GF-D8 (cell line): ENCODE data around the gene REEP3.
"Not testable (repeated sequence)": the region's sequence is repeated elsewhere in the genome, so short reads cannot be mapped to it uniquely, and the experiment has no call there.

Source experiments
- DNase-seq: peaks from one replicate; lab custom pipeline; 2025; lab: John Stamatoyannopoulos, UW

Gene REEP3, protein sequence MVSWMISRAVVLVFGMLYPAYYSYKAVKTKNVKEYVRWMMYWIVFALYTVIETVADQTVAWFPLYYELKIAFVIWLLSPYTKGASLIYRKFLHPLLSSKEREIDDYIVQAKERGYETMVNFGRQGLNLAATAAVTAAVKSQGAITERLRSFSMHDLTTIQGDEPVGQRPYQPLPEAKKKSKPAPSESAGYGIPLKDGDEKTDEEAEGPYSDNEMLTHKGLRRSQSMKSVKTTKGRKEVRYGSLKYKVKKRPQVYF

DNA sequence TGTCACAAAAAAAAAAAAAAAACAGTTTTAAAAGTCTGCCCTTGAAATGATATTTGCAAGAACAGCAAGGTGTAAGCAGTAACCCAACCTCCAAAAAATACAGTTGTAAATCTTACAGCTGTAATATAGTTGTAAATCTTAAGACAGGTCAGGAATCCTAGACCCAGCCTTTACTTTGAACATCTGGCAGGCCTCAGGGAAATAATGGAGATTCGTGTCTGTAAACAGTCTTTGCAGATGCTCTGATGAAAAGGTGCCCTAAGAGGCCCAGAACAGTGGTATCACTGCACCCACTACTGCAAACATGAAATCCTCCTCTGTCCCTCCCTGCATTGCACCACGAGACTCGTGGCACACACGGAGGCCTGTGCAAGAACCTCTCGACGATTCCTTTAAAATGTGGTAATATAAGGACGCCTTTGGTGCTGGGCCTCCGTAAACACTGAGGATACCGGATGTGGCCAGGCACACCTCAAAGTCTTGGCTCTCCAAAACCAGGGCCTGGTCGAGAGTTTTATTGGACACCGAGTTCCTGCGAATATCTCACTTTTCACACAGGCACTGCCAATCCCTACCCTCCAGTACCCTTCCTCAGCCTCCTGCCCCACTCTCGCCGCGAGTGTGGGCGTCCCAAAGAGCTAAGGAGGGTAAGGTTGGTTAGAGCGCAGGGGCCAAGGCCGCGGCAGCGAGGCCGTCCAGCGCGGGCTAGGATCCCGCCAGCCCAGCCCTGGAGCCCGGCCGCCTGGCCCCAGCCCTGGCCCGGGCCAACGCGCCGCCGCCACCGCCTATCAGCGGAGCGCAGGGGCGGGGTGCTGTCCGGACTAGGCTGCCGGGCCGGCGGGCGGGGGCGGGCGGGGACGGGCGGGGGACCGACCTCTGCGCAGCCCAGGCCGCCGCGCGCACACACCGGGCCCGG is at the start of gene REEP3:
Gene REEP3 (plus strand): TSS at position 902 of the 916 bp plus-strand sequence. CDS start 145 bp downstream, outside the sequence.
- peak; percentile 65 for DNase-seq

DNA sequence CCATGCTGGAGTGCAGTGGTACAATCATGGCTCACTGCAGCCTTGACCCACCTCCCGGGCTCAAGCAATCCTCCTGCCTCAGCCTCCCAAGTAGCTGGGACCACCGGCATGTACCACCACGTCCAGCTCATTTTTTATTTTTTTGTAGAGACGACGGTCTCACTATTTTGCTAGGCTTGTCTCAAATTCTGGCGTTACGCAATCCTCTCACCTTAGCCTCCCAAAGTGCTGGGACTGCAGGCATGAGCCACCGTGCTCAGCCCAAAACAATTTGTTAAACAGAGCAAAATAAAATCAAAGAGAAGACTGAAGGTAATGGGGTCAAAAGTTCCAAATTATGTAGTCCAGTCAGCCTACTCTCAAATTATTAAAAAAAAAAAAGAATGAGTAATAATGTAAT is 46.7 kb upstream of the REEP3 start:
- no peak for DNase-seq

DNA sequence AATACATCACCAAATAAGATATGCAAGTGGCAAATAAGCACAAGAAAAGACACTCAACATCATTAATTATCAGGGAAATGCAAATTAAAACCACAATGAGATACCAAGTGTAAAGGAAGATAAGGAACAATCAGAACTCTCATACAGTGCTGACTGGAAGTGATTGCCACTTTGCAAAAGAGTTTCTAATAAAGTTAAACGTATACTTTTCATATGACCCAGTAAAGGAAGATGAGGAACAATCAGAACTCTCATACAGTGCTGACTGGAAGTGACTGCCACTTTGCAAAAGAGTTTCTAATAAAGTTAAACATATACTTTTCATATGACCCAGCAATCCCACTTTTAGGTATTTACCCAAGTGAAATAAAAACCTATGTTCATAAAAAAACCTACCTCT is 43.3 kb upstream of the REEP3 start:
- no peak for DNase-seq

DNA sequence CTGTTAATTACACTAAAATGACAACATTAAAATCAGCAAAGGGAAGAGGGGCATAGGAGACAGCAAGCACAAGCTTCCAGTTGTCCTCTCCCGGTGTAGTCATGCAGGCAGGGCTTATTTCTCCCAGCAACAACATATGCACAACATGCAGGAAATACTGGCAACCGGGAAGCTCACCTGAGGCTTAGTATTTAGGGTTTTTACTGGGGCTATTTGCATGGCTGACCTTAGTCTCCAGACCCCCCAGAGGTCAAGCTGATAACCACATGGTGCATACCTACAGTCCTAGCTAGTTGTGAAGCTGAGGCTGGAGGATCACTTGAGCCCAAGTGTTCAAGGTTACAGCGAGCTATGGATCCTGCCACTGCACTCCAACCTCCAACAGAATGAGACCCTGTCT is 42.6 kb upstream of the REEP3 start:
- DNase-seq, result no peak

DNA sequence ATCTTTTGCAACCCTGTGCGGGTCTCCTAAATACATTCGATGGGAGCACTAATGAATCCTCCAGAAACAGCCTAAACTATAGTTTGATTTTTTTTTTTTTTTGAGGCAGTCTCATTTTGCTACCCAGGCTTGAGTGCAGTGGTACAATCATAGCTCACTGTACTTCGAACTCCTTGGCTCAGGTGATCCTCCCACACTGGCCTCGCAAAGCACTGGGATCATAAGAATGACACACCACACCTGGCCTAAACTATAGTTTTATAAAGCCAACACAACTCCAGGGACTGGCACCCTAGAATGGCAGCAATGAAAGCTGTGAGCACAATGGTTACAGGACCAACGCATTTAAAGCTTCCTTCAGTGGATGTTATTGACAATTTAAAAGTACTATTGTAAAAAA is 41.0 kb upstream of the REEP3 start:
- no peak for DNase-seq

DNA sequence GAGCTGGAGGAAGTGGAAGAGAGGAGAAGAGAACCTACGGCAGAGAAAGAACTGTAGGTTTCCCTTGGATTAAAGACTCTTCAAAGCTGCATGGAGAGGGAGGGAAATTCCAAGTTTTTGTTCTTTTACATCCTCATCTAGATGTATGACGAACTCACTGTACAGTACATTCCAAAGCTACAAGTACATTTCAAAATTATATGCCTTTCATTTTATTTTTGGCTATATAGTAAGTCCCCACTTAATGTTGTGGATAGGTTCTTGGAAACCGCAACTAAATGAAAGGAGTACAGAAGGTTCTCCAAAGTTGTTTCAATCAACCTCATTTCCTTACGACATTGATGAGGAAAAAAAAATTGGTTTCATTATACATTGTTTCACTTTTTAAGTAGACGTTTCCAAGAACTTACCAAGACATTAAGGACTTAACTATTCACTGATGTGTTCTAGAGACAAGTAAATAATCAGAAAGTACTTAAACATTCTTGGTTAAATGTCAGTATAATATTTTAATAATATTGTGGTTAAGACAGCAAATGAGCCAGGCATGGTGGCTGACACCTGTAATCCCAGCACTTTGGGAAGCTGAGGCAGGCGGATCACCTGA is 39.3 kb upstream of the REEP3 start:
- DNase-seq, result no peak

DNA sequence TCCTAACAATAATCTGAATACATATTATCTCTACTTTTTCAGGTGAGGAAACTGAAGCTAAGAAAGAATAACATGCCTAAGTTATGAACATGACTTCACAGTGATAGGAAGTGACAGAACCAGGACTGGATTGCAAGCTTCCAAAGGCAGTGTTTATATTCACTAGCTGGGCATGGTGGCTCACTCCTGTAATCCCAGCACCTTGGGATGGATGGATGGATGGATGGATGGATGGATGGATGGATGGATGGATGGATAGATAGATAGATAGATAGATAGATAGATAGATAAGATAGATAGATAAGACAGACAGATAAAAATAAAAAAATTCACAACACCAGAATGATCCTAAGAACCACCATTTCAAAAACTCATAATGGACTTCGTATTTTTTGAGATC is 37.2 kb upstream of the REEP3 start:
- DNase-seq, result no peak

DNA sequence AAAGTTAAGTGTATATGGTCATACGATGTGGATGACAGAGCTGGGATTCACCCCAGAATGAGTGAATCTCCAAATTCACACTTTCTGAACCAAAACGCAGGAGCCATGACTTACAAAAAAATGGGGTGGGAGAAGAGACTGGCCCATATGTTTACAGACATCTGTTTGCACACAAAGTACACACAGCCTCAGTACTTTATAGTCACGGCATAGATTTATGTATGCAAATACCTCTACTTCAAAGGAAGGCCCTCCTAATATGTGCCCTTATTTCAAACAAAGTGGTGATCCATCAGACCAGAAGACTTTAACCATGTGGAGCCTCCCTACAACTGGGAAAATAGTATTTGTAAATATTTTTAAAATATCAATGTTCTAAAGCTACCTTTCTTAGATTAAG is 33.2 kb upstream of the REEP3 start:
- no peak for DNase-seq

DNA sequence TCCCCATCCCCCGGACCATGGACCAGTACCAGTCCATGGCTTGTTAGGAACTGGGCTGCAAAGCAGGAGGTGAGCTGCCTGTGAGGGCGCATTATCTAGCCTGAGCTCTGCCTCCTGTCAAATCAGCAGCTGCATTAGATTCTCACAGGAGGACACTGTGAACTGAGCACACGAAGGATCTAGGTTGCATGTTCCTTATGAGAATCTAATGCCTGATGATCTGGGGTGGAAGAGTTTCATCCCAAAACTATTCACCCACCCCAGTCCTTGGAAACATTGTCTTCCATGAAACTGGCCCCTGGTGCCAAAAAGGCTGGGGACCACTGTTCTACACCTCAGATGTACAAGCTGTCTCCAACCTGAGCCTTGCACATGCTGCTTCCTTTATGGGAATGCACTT is 31.4 kb upstream of the REEP3 start:
- DNase-seq, result no peak

DNA sequence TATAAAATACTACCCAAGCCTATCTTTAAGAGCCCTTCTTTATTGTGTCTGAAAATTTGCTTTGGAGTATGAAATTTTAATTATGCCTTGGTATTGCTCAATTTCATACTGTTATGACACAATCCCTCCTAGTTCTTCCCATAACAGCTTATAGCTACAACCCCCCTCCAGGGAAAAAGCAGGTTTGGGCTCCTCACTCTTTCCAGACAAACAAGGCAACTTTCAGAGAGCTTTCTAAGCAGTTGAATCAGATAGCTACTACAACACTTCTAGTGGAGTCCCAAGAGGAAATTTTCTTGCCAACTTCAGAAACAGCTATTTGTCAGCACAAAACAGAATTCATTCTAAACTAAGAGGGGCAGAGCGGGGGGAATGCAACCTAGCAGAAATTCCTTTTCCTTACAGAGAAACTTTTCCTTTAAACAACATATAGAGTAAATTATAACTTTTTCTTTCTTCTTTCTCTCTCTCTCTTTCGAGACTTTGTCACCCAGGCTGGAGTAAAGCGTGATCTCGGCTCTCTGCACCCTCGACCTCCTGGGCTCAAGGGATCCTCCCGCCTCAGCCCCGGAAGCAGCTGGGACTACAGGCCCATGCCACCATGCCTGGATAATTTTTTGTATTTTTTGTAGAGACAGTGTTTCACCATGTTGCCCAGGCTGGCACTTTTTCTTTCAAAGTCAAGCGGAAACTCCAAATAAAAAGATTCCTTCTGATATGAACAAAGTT is 29.4 kb upstream of the REEP3 start:
- no peak for DNase-seq

DNA sequence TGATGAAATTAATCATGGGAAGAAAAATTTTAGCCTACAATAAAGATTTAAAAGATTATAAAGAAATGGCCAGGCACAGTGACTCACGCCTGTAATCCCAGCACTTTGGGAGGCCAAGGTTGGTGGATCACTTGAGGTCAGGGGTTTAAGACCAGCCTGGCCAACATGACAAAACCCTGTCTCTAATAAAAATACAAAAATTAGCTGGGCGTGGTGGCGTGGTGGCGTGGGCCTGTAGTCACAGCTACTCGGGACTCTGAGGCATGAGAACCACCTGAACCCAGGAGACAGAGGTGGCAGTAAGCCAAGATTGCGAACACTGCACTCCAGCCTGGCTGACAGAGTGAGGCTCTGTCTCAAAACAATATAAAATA is 28.9 kb upstream of the REEP3 start:
- DNase-seq, result not testable (repeated sequence)

DNA sequence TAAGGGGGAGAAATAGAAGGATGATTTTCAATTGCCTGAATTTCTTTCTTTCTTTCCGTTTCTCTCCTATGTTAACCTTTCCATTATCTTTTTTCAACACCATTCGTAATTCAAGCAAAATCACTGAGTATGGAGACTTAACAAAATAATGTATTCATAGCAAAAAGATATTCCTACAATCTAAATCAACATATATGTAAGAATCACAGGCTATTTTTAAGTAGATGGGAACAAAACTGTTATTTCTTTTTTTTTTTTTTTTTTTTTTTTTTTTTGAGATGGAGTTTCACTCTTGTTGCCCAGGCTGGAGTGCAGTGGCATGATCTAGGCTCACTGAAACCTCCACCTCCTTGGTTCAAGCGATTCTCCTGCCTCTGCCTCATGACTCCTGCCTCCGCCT is 28.2 kb upstream of the REEP3 start:
- no peak for DNase-seq

DNA sequence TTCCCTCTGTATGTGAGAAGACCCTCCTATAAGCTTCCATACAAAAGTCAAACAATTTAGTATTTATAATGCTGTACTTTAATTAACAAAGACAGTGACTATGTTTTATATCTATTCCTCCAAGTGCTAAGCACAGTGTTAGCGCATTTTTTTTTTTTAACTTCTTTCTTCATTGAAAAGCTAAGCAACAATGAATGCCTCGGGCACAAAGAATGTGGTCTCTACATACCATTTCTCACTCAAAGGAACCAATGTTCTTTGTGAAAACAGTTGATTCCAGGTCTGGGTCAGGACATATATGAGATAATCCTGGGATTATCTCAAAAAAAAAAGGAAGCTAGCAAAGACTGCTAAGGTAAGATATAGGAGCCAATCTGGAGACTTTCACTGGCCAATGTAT is 26.2 kb upstream of the REEP3 start:
- no peak for DNase-seq

DNA sequence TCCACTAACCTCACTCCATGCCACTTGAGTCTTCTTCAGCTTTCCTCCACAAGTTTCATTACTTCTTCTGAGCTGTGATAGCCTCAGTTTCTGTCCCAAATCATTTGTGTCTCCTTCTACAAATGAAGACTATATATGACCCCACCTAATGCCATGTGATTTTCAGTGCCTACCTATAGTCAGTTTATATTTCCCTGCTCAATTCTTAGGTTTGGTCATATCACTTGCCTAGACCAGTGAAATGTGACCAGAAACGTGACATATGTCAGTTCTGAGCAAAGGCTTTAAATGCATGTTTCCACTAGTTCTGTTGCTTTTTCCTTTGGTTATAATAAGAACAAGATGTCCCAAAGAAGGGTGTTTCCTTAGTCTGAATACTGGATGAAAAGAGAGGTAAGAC is 24.6 kb upstream of the REEP3 start:
- DNase-seq, result no peak

DNA sequence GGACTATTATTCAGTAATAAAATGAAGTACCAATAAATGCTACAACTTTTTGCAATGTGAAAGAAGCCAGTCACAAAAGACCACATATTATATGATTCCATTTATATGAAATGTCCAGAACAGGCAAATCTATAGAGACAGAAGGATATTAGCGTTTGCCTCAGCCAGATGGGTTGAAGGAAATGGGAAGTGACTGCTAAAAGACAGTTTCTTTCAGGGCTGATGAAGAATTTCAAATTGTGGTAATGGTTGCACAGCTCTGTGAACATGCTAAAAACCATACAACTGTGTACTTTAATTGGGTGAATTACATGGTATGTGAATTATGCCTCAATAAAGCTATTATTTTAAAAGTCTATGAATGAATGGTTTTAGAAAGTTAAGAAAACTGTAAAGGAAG is 23.9 kb upstream of the REEP3 start:
- no peak for DNase-seq

DNA sequence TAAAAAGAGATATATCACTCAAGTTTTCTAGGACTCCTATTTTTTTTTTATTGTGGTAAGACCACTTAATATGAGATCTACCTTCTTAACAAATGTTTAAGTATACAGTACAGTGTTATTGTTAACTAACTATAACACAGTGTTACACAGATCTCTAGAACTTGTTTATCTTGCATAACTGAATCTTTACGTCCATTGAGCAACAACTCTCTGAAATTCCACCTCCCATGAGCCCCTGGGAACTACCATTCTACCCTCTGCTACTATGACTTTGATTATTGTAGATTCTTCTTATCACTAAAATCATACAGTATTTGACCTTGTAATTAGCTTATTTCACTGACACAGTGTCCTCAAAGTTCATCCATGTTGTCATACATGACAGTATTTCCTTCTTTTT is 22.5 kb upstream of the REEP3 start:
- DNase-seq, result no peak

DNA sequence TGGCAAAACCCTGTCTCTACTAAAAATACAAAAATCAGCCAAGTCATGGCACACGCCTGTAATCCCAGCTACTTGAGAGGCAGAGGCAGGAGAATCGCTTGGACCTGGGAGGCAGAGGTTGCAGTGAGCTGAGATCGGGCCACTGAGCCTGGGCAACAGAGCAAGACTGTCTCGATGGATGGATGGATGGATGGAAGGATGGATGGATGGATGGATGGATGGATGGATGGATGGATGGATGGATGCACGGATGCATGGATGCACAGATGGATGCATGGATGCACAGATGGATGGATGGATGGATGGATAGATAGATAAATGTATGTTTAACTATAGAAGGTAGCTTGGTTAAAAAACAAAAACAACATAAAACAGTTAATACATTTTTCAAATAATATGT is 20.6 kb upstream of the REEP3 start:
- DNase-seq, result not testable (repeated sequence)

DNA sequence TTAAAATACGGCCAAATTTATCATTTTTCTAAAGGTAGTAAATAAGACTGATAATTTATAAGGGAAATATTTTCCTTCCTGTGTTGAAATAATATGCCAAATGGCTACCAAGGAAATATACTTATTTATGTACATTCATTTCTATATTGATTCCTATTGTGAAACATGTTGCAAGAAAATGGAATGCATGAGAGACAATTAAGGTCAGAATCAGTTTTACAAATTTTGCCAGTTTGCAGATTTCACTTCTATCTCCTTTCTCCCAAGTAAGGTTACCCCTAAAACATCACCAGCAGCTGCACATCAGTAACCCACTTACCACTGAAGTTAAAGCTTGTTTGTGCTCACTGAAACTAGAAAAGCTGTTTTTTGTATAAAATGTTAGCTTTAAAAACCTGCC is 19.2 kb upstream of the REEP3 start:
- DNase-seq, result no peak

DNA sequence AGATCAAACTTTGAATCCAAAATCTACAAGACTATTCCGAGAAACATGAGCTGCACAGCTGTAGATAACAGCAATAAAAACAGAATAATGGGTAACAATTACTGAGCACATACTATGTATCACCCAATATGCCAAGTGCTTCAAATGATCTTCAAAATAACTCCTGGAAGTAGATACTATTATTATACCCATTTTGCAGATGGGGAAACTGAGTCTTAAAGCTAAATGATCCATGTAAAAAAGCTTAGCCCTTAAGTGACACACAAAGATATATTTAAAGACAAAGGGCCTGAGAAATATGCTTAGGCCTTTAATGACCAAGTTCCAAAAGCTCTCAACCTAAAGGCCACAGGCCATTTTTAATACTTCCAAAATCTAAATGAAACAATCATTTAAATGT is 18.4 kb upstream of the REEP3 start:
- no peak for DNase-seq

DNA sequence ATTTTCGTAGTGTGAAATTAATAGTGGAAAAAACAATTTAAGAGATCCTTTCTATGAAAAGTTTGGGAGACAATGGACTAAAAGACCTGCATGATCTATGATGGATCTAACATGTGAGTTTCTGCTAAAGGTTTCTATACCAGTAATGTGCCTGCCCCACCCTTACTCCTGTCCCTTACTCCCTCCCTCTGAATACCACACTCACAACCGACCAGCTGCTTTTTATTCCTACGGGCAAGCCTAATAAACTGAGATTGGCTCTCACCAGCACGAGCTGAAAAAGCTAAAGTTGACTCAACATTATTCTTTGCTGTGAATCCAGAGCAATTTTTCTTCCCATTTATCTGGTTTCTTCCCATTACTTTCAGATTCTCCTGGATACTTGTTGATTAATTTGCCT is 17.8 kb upstream of the REEP3 start:
- no peak for DNase-seq

DNA sequence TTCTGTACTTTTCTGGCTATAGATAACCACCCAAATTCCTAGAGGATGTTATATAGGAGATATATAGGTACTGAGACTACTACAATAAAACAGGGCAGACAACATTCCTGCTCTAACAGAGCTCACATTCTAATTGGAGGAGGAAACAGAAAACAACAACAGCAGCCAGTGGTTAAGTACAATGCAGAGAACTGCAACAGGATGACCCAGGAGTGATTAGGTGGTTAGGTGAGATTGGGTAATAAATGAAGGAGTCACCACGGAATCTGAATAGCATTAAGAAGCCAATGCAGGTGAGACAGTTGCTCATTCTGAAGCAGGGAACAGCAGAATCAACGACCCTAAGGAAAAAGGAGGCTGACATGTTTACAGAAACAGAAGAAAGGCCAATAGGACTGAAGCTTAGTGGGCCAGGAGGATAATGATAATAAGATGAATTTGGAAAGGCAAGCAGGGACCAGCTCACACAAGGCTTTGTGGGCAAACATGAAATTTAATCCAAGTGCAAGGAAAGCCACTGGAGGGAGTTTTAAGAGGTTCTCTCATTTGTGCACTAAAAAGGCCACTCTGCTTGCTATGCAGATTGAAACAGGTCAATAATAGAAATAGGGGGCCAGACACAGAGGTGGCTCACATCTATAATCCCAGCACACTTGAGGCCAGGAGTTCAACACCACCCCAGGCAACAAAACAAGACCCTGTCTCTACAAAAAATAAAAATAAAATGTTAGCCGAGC is 16.9 kb upstream of the REEP3 start:
- DNase-seq, result no peak

DNA sequence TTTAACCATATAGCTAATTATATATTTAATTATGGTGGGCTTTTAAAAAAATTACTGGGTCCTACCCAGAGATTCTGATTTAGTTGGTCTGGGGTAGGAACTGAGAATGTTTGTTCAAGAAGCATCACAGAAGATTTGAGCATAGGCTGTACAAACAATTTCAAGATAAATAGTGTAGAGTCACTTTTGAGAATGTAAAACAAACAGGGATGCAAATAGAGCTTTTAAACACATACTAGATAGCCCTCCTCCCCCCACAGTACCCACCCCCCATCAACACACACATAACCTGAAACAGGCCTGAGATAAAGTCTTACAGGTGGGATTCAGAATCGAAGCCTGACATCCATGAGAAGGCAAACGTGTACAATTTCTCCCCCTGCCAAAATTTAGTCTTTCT is 15.6 kb upstream of the REEP3 start:
- DNase-seq, result no peak
